HFFc6 (cell line): ENCODE measurements around the gene MRC1. TPM values are rescaled to one million over a fixed set of nuclear protein-coding genes. Genes with fewer than 3 reads are reported as not detected.

Experiments
- DNase-seq: peaks from one replicate; pipeline ENCODE4 v3.0.0-alpha.2; 2018
- H3K27ac Mint-ChIP-seq: 2 replicates; pipeline ENCODE4 v1.8.0; 2020; ENCODE audit warnings: mild to moderate bottlenecking, mixed read lengths
- H3K27me3 Mint-ChIP-seq: 2 replicates; pipeline ENCODE4 v1.8.0; 2021; ENCODE audit warnings: mild to moderate bottlenecking, moderate library complexity, mixed read lengths; ENCODE audit not compliant: insufficient read depth
- H3K36me3 Mint-ChIP-seq: 2 replicates; pipeline ENCODE4 v1.8.0; 2021; ENCODE audit warnings: low read depth, mixed read lengths
- H3K4me1 Mint-ChIP-seq: 2 replicates; pipeline ENCODE4 v1.8.0; 2020; ENCODE audit warnings: low read depth, mixed read lengths
- H3K4me3 Mint-ChIP-seq: 2 replicates; pipeline ENCODE4 v1.8.0; 2020; ENCODE audit warnings: mild to moderate bottlenecking, moderate library complexity, mixed read lengths
- H3K9me3 Mint-ChIP-seq: 2 replicates; pipeline ENCODE4 v1.8.0; 2020; ENCODE audit warnings: mild to moderate bottlenecking, mixed read lengths
- CTCF ChIP-seq: fragments of 200-600 bp; sonication (generic); IDR thresholded peaks from 2 replicates; pipeline ENCODE4 v1.5.0; 2021; ENCODE audit warnings: antibody characterized with exemption, mild to moderate bottlenecking
- total RNA-seq, 6 experiments: library from RNA; stranded (reverse); fragmentation: NEBNext Ultra II Directional; extraction: Animal tissue kit (Norgen Biotek cat#: 25700); gene quantifications; 2 replicates in 1 of 6; 3 replicates in 5 of 6; pipeline ENCODE4 v1.2.3, GENCODE V29; 2021

Gene MRC1
- total RNA-seq, 6 experiments from 2014 or later, result 0.02 to 0.06 TPM; not detected in 4

- H3K27me3 Mint-ChIP-seq, result no peaks in the 10 kb centered on the region
- TF ChIP-seq CTCF, result no peak
- no peak overlapping the region for H3K4me3 Mint-ChIP-seq
- DNase-seq, result no peak
- H3K4me1 Mint-ChIP-seq, result peaks cover 71% of the 10 kb centered on the region
- H3K9me3 Mint-ChIP-seq, result no peaks in the 10 kb centered on the region
- peak overlapping the region; percentile 31 for H3K27ac Mint-ChIP-seq
- H3K36me3 Mint-ChIP-seq, result no peaks in the 10 kb centered on the region
Observed at GRCh38 chr10:17788646-17789045, 20.5 kb upstream of the MRC1 start.

DNA sequence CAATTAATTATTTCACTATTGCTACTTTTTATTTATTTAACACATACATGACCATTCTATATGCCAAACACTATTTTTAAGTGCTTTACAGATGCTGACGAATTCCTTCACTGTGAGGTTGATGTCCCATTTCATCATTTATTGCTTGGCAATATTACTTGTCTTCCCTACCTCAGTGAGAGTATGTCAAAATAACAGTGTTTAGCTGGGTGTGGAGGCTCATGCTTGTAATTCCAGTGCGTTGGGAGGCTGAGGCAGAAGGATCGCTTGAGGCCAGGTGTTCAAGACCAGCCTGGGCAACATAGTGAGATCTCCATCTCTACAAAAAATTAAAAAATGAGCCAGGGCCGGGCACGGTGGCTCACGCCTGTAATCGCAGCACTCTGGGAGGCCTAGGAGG lies 19.8 kb upstream of the MRC1 start:
- Mint-ChIP-seq H3K4me1 (peaks cover 64% of the 10 kb centered on the region), H3K27me3 (no peaks in the 10 kb centered on the region), H3K36me3 (no peaks in the 10 kb centered on the region), H3K27ac (no peak overlapping the region), H3K9me3 (no peaks in the 10 kb centered on the region), H3K4me3 (no peak overlapping the region)
- TF ChIP-seq CTCF, result no peak
- no peak for DNase-seq

GRCh38 chr10:17790651-17791050 lies 18.5 kb upstream of the MRC1 start:
- no peak for DNase-seq
- Mint-ChIP-seq H3K27ac (no peak overlapping the region), H3K4me1 (peaks cover 51% of the 10 kb centered on the region), H3K9me3 (no peaks in the 10 kb centered on the region), H3K4me3 (no peak overlapping the region), H3K27me3 (no peaks in the 10 kb centered on the region), H3K36me3 (no peaks in the 10 kb centered on the region)
- no peak for TF ChIP-seq CTCF

DNA sequence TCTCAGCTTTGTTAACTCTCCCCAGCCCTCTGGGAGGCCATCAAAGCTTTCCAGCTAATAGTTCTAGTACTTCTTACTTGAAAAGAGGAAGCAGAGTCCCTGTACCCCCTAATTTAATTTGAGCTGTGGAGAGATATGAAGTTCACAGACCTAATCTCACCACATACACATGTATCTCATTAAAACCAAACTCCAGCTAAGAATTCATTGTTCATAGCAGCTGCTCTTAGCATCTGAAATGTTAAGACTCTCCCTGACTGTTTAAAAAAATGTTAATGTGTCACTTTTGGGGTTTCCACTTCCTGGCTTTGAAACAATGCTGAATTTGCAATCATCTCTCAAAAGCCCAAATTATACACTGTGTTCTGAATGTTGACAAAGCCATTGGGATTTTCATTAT lies 16.2 kb upstream of the MRC1 start:
- DNase-seq, result no peak
- Mint-ChIP-seq H3K4me1 (peaks cover 30% of the 10 kb centered on the region), H3K27ac (0 out of 2 replicates have a peak overlapping the region, but pooled peaks have one; percentile 0), H3K4me3 (no peak overlapping the region), H3K27me3 (no peaks in the 10 kb centered on the region), H3K36me3 (no peaks in the 10 kb centered on the region), H3K9me3 (no peaks in the 10 kb centered on the region)
- no peak for TF ChIP-seq CTCF

GRCh38 chr10:17793823-17794644 lies 15.1 kb upstream of the MRC1 start:
- DNase-seq, result no peak
- no peak for TF ChIP-seq CTCF
- no peaks in the 10 kb centered on the region for H3K36me3 Mint-ChIP-seq
- H3K4me1 Mint-ChIP-seq, result peaks cover 23% of the 10 kb centered on the region
- H3K4me3 Mint-ChIP-seq, result no peak overlapping the region
- no peaks in the 10 kb centered on the region for H3K9me3 Mint-ChIP-seq
- H3K27ac Mint-ChIP-seq, result no peak overlapping the region
- H3K27me3 Mint-ChIP-seq, result no peaks in the 10 kb centered on the region
